ENCODE measurements around the gene SLC22A23.

SLC22A23 gene, protein sequence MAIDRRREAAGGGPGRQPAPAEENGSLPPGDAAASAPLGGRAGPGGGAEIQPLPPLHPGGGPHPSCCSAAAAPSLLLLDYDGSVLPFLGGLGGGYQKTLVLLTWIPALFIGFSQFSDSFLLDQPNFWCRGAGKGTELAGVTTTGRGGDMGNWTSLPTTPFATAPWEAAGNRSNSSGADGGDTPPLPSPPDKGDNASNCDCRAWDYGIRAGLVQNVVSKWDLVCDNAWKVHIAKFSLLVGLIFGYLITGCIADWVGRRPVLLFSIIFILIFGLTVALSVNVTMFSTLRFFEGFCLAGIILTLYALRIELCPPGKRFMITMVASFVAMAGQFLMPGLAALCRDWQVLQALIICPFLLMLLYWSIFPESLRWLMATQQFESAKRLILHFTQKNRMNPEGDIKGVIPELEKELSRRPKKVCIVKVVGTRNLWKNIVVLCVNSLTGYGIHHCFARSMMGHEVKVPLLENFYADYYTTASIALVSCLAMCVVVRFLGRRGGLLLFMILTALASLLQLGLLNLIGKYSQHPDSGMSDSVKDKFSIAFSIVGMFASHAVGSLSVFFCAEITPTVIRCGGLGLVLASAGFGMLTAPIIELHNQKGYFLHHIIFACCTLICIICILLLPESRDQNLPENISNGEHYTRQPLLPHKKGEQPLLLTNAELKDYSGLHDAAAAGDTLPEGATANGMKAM

DNA sequence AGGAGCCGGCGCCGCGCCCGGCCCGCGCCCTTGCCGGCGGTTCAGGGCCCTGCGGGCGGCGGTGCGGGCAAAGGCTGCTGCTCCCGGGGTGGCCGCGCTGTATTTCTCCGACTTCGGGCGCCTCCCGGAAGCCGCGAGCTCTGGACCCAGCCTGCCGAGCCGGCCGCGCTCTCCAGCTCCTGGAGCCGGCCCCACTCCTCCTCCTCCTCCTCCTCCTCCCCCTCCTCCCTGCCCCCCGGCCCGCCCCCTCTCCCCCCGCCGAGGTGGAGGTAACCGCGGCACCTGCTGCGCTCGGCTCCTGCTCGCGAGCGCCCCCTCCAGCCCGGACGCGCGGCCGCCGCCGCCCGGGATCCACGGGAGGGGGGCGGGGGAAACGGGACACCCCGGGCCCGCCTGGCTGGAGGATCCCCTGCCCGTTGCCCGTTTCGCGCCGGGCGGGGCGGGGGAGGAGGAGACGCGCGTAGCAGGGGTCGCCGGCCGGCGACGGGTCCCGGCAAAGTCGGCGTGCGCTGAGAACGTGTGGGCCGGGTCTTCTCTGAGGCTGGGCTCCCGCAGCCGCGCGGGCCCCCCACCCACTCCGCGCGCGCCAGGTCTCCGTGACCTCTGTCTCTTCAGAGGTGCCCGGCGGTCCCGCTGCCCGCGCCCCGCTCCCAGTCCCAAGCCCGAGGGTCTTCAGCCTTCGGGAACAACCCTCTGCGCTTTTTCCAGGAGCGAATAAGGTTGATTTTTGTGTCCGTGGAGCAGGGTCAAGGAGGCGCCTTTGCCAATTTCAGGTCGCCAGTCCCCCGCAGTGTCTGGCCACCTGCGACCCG, at the start of gene SLC22A23:
Gene SLC22A23 (minus strand): TSS at position 153 of the 812 bp plus-strand sequence. CDS start 491 bp downstream, outside the sequence.
- peak; percentile 75 for DNase-seq (ENCODE audit: low read depth)

DNA sequence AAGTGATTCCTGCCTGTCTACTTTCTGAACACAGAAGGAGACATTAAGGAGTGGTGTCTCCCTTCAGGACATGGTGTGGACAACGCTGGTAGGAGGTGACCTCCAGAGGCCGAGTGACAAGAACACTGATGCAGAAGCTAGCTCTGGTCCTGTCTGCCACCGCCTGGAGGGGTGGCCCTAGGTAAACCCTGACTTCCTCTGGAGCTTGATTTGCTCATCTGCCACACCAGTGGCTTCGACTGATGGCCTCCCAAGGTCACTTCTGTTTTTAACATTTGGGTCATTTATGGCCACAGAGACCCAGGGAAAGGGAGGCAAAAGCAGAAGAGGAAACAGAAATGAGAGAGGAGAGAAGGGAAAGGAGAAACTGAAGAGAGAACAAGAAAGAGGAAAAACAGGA, 49.4 kb upstream of the SLC22A23 start:
- no peak for DNase-seq (ENCODE audit: low read depth)

DNA sequence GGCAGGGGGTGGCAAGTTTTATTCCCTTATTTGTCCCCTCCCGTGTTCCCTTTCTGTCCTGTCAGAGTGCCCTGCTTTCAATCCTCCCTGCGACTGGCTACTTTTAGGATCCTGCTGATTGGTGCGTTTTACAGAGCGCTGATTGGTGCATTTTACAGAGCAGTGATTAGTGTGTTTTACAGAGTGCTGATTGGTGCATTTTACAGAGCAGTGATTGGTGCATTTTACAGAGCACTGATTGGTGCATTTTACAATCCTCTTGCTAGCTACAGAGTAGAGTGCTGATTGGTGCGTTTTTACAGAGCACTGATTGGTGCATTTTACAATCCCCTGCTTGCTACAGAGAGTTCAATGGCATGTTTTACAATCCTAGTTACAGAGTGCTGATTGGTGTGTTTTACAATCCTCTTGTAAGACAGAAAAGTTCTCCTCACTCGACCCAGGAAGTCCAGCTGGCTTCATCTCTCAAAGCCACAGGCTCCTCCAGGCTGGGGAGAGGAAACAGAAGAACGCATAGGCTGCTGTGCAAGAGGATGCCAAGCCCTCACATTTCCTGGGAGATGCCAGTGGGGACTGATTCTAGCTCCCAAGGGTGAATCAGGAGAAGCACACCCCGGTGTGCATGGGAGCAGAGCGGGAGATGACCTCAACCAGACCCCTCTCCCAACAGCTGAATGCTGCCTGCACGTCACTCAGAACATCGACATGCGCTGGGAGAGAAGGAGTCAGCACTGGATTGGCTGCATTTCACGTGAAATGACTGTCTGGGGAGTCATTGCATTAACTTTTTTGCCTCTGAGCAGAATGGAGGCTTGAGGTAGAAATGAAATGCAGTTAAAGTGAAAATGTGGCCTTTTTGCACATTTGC, 48.3 kb upstream of the SLC22A23 start:
- DNase-seq (ENCODE audit: low read depth): no peak

DNA sequence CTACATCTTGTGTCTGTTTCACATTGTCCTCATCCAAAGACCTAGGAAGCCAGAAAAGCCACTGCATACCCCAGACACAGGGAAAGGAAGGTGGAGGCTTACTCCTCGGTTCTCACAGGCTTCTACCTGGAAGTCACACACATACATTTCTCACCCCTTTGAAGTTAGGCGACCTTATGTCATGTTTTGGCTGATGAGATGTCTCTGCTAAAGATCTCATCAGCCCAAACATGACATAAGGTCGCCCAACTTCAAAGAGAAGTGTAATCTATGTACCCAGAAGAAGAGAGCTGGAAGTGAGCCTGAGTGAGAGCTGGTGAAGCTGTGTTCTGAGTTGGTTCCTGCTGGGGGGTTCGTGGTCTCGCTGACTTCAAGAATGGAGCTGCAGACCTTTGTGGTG, 47.5 kb upstream of the SLC22A23 start:
- no peak for DNase-seq (ENCODE audit: low read depth)

DNA sequence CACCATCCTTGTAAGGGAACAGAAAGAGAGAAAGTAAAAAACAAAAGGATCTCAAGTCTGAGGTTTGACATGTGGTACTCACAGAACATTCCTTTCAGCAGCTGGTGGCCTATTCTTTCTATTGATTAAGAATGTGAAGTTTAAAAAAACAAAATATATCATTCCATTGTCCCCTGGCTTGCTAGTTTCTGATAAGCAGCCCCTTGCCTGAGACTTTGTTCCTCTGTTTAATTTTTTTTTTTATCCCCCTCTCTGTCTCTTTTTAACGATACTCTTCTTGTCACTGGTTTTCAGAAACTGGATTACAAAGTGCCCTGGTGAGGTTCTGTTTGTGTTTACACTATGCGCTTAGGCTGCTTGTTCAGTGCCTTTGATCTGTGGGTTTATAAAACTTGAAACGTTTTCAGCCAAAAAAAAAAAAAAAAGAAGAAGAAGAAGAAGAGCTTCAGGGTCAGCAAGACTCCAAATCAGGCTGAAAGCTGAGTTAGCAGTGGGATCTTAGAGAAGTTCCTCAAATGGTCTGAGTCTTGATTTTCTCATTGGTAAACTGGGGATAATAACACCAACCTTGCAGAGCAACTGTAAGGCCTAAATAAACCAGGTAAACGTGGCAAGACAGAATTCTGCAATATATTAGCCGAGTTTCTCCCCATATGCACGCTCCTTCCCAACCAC, 45.1 kb upstream of the SLC22A23 start:
- no peak for DNase-seq (ENCODE audit: low read depth)

DNA sequence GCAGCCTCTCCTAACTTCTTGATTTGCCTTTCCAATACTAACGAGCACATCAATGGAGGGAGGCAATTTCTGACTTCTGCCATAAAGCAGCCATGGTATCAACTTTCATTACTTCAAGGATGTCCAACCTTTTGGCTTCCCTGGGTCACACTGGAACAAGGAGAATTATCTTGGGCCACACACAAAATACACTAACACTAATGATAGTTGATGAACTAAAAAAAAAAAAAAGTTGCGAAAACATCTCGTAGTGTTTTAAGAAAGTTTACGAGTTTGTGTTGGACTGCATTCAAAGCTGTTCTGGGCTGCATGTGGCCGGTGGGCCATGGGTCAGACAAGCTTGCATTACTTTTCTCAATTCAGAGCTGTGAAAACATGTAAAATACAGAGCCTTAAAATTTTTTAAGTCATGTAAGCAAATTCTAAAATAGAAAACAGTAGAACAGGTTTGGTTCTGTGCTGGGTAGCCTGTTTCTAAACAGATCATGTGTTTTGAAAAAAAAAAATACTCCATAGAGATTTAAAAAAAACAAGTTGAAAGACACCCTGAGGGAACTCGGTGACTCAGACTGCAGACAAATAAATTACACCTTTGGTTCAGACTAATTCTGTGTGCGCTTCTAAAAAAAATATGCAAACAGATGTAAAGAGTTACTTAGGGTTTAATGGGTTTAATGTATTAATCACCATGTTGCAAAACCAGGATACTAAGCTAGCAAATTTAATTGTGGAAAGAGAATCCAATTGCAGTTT, 43.6 kb upstream of the SLC22A23 start:
- no peak for DNase-seq (ENCODE audit: low read depth)

DNA sequence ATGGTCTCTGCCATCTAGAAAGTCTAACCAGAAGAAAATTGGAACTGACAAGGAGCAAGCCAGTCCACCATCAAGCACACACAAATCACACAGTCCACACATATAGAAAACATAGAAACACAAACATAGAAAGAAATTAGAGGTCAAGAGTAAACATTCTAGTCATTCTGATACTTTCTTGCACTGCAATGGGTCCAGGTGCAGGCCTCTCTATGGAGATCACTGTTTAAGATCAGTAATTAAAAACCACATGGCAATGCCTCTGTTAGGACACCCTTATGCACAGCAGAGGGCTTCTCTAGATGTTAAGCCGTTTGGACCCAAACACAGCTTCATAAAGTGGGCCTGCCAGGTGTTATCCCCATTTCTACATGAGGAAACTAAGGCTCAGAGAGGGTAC, 42.8 kb upstream of the SLC22A23 start:
- DNase-seq (ENCODE audit: low read depth): no peak

DNA sequence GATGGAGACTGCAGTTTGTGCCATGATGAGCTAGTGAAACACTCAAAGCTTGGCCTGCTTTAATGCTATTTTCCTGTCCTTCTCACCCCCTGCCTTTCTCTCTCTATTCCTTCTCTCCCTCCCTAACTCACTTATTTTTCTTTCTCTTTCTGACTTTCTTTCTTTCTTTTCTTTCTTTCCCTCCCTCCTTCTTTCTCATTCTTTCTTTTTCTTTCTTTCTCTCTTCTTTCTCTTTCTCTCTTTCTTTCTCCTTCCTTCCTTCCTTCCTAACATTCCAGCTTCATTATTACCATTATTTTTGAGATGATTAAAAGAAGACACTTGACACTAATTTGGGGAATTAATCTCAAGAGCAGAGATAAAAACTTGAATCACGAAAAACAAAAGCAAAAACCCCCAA, 39.5 kb upstream of the SLC22A23 start:
- no peak for DNase-seq (ENCODE audit: low read depth)

DNA sequence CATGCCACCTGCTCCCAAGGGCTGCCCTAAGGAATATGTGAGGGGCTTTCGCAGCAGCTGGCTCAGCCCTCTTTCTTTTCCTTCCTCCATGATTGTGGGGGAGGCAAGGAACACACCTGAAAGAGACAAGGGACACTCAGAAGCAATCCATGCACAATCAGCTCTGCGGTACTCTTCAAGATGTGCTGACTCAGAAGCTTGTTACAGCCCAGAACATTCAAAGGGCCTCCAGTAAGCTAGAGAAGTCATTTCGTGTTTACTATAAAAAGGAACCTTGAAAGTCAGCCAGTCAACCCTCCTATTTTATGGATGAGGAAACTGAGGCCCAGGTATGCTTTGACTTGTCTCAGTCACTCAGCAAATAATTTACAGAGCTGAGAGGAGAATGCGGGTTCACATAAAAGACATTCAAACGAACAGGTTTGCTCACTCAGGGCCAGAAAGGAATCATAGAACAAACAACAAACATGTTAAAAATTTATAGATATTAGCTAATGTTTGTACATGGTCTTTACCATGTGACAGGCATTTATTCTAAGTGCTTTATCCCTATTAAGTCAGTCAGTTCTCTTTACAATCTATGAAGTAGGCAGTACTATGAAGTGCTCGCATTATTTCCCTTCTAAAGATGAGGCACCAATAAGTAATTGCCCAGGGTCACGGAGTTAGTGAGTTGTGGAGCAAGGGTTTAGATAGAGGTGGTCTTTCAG, 37.7 kb upstream of the SLC22A23 start:
- no peak for DNase-seq (ENCODE audit: low read depth)

DNA sequence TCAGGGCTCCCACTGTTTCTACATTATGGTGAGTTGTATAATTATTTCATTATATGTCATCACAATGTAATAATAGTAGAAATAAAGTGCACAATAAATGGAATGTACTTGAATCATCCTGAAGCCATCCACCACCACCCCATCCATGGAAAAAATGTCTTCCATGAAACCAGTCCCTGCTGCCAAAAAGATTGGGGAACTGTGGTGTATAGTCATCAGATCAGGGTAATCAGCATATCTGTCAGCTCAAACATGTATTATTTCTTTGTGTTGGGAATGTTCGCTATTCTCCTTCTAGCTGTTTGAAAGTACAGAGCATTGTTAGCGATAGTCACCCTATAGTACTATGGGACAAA, 33.8 kb upstream of the SLC22A23 start:
- DNase-seq (ENCODE audit: low read depth): no peak

DNA sequence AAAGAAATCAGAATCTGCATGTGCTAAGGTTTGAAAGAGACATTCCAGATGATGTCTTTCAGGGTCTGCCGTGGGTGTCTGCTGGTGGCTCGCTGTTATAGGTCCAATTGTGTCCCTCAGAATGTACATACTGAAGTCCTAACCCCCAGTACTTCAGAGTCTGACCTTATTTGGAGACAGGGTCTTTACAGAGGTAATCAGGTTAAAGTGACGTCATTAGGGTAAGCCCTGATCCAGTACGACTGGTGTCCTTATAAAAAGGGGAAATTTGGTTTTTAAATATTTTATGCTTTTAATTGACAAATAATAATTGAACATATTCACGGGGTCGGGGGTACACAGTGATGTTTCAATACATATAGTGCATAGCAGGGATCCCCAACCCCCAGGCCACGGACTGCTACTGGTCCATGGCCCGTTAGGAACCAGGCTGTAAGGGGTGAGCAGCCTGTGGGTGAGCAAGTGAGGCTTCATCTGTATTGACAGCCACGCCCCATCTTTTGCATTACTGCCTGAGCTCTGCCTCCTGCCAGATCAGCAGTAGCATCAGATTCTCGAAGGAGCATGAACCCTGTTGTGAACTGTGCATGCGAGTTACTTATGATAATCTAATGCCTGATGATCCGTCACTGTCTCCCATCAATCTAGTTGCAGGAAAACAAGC, 33.2 kb upstream of the SLC22A23 start:
- no peak for DNase-seq (ENCODE audit: low read depth)

DNA sequence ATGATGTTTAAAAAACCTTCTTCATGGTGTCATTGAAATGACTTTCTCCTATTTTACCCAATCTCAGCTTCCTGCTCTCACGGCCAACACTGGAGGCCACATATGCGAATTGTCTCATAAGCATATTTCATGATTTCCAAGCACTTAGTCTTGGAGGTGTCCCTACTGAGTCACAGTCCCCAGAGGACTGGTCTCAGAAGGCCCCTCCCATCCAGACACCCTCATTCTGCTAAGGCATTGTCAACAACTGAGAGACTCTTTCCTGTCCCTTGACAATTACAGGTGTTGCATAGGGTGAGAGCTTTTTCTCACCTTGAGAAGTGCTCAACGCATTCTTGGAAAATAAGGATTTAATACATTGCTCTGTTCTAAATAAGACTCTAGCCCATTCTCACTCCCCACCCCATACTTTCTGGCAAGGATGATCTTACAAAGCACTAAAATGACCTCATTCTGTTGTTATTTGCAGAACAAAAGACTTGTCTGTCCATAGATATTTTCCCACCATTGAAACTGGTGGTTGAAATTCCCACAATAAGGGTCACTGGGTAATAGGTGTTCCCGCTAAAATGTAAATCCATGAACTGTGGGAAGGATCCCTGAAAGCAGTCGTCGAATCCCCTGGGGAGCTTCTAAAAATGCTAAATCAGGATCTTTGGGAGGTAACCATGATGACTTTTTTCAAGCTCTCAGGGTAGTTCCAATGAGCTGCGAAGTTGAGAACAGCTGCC, 32.3 kb upstream of the SLC22A23 start:
- DNase-seq (ENCODE audit: low read depth): no peak

DNA sequence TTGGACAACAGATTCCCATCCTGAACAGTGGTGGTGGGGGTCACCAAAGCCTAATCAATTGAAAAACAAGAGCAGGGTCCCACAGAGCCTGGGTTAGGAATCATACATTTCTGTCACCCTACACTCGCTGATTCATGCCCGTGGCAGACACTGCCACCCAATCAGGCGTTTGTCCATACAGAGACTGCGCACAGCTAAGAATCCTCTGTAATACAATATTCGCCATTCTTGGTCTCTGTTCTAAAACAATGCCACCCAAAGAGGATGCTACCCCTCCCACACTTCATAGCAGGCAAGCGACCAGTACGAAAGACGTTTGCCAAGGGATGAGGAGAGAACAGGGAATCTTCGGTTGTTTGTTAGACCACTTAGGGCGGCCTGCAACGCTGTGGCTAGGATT, 28.1 kb upstream of the SLC22A23 start:
- DNase-seq (ENCODE audit: low read depth): no peak

DNA sequence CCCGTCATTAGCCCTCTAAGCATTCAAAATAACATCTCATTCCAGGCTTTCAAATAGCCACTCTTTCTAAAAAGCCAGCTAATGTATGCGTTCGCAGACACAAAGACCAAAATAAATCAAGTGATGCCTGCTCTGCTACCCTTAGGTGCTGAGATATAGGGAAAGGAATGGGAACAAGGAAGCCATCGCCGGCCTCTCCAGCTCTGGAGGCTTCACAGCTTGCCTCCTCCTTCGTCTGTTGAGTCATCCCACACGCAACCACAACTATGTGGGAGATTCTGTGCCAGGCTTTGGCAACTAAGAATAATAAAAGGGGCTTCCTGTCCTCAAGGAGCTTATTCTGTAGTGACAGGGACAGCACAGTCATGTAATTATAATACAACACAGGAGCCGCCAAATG, 27.3 kb upstream of the SLC22A23 start:
- no peak for DNase-seq (ENCODE audit: low read depth)

DNA sequence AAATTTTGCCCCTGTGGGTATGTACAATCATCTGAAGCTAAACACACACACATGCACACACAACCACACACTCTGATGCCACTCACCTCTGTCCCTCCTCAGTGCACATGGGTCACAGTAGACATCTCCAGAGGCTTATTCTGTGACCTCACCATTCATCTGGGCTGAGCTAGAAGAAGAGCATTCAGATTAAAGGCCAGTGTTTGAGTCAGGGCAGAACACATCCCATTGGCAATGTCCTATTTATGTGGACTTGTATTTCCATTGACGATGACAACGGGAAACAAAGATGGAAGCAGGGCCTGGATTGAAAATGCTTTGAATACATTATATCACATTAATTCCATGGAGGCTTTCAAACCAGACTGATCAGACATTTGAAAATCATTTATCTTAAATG, 26.8 kb upstream of the SLC22A23 start:
- DNase-seq (ENCODE audit: low read depth): no peak

DNA sequence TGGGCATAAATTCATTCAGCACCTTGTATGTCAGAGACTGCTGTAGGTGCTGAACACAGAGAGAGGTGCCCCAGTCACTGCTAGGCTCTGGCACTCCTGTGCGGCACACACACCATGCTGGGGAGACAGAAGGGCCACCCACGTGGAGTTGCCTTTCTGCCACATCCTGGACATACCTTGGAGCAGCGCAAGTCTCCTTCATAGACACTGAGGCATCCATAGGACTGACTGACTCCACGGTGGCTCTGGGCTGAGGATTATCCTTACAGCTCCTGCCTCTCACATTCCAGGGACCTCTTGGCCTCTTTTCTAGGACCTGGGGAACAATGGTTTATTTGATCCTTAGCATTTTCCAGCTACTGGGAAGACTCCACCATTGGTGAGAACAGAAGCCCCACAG, 26.0 kb upstream of the SLC22A23 start:
- no peak for DNase-seq (ENCODE audit: low read depth)

DNA sequence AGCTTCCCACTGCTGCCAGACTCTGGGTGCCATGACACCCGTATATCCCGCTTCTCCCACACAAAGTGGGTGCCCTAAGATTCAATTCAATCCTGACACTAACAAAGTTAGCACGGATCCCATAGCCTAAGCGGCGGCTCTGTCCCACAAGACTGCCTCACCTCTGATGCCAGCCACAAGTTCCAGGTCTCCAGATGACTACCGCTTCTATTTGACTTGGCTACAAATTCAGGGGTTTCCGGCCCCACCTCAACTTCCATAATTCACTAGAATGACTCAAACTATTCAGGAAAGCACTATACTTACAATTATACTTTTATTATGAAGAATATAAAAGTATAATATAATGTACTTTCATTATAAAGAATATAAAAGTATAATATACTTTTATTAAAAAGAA, 24.8 kb upstream of the SLC22A23 start:
- DNase-seq (ENCODE audit: low read depth): no peak

DNA sequence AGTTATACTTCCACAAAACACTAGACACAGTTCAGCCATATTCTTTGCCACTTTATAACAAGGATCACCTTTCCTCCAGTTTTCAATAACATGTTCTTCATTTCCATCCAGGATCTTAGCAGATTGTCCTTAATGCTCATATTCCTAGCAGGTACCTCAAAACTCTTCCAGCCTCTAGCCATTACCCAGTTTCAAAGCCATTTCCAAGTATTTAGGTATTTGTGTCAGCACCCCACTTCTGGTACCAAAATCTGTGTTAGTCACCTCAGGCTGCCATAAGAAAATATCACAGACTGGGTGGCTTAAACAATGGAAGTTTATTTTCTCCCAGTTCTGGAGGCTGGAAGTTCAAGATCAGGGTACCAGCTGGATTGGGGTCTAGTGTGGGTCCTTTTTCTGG, 23.2 kb upstream of the SLC22A23 start:
- DNase-seq (ENCODE audit: low read depth): no peak

DNA sequence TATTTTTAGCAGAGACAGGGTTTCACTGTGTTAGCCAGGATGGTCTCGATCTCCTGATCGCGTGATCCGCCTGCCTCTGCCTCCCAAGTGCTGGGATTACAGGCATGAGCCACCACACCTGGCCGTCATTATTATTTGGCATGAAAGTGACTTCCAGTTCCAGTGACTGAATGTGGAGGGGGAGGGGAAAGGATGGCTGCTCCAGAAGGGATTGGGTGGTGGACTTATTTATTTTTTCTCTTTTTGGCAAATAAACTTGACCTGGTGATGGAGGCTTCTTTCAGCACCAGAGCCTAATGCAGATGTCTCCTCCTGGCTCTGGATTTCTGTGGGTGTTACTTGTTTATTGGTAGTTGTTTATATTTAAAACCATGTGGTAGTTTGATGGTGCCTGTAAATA, 16.9 kb upstream of the SLC22A23 start:
- no peak for DNase-seq (ENCODE audit: low read depth)
